Fibroblast of lung (primary cell): ENCODE measurements around the gene KCNMA1. TPM values are rescaled to one million over a fixed set of nuclear protein-coding genes. Genes with fewer than 3 reads are reported as not detected.
"Not testable (repeated sequence)": the region's sequence is repeated elsewhere in the genome, so short reads cannot be mapped to it uniquely, and the experiment has no call there.

Experiments used
- DNase-seq, 2 donors: peaks; one replicate each; pipeline versions ENCODE4 v3.0.0 to v3.0.0-alpha.2; 2010; ENCODE audit warnings: low read depth in 2 of 2
- H2AFZ ChIP-seq: 2 replicates; pipeline ENCODE4 v1.5.1; 2012; ENCODE audit warnings: low read length, control low read depth, inconsistent platforms
- H3K27ac ChIP-seq: 2 replicates; pipeline ENCODE4 v1.5.1; 2011; ENCODE audit warnings: low read length, control low read depth; ENCODE audit not compliant: insufficient read depth
- H3K27me3 ChIP-seq: 2 replicates; pipeline ENCODE4 v1.5.1; 2011; ENCODE audit warnings: mild to moderate bottlenecking, low read length; ENCODE audit not compliant: control insufficient read depth, insufficient read depth
- H3K36me3 ChIP-seq: 2 replicates; pipeline ENCODE4 v1.5.1; 2011; ENCODE audit warnings: low read length; ENCODE audit not compliant: control insufficient read depth, insufficient read depth
- H3K4me1 ChIP-seq: 2 replicates; pipeline ENCODE4 v1.5.1; 2011; ENCODE audit warnings: low read length; ENCODE audit not compliant: control insufficient read depth, insufficient read depth; ENCODE audit errors: extremely low read depth
- H3K4me2 ChIP-seq: 2 replicates; pipeline ENCODE4 v1.5.1; 2011; ENCODE audit warnings: low read length, control low read depth; ENCODE audit not compliant: insufficient read depth; ENCODE audit errors: extremely low read depth
- H3K4me3 ChIP-seq, 4 experiments: fragments of 200-600 bp in 1 of 4; sonication (generic) in 1 of 4; replicated peaks in 1 of 4; 2 replicates each; pipeline ENCODE4 v1.5.1; 2011 to 2016; ENCODE audit warnings: low read length in 4 of 4, low read depth in 3 of 4, mild to moderate bottlenecking in 3 of 4, control low read depth in 2 of 4, inconsistent platforms in 1 of 4, mixed read lengths in 1 of 4; ENCODE audit not compliant: insufficient read depth in 1 of 4; ENCODE audit errors: control extremely low read depth in 1 of 4
- H3K79me2 ChIP-seq: 2 replicates; pipeline ENCODE4 v1.5.1; 2012; ENCODE audit warnings: mild to moderate bottlenecking, low read length, inconsistent platforms; ENCODE audit not compliant: control insufficient read depth, insufficient read depth
- H3K9ac ChIP-seq: 2 replicates; pipeline ENCODE4 v1.5.1; 2011; ENCODE audit warnings: mild to moderate bottlenecking, low read length, control low read depth; ENCODE audit not compliant: insufficient read depth
- H3K9me3 ChIP-seq: 2 replicates; pipeline ENCODE4 v1.5.1; 2012; ENCODE audit warnings: low read depth, low read length; ENCODE audit not compliant: control insufficient read depth, insufficient read depth
- H4K20me1 ChIP-seq: 2 replicates; pipeline ENCODE4 v1.5.1; 2011; ENCODE audit warnings: low read length; ENCODE audit not compliant: control insufficient read depth, insufficient read depth; ENCODE audit errors: extremely low read depth
- EZH2 ChIP-seq: IDR thresholded peaks from 2 replicates; pipeline ENCODE4 v1.5.1; 2012; ENCODE audit warnings: low read length, control low read depth, mild to moderate bottlenecking; ENCODE audit errors: missing control alignments
- polyA plus RNA-seq, 2 donors: library from polyadenylated mRNA; depleted of rRNA in 1 of 2; stranded (reverse) in 1 of 2; unstranded in 1 of 2; fragments of >200 nt; gene quantifications; 2 replicates each; pipeline ENCODE4 v1.2.1, GENCODE V29; 2011 to 2012; ENCODE audit warnings: missing spikeins in 1 of 2
- total RNA-seq: library from RNA; depleted of rRNA; stranded (reverse); fragments of >200 nt; gene quantifications from 2 replicates; pipeline ENCODE4 v1.2.1, GENCODE V29; 2014
- TF ChIP-seq, protein P1 (sequence below), 2 donors: IDR thresholded peaks in 1 of 2; conservative IDR thresholded peaks in 1 of 2; 1 replicate in 1 of 2; 2 replicates in 1 of 2; pipeline ENCODE4 v1.5.1; 2011 to 2012; ENCODE audit warnings: low read length in 2 of 2, control low read depth in 1 of 2, inconsistent platforms in 1 of 2, low read depth in 1 of 2, mild to moderate bottlenecking in 1 of 2

The KCNMA1 gene
- total and polyA plus RNA-seq, 2 donors (not counting 1 experiment from before 2014, with no cell fraction given) = 31.0 to 138 TPM

- H3K4me2 ChIP-seq = no peak overlapping the region
- TF ChIP-seq, protein P1, sequence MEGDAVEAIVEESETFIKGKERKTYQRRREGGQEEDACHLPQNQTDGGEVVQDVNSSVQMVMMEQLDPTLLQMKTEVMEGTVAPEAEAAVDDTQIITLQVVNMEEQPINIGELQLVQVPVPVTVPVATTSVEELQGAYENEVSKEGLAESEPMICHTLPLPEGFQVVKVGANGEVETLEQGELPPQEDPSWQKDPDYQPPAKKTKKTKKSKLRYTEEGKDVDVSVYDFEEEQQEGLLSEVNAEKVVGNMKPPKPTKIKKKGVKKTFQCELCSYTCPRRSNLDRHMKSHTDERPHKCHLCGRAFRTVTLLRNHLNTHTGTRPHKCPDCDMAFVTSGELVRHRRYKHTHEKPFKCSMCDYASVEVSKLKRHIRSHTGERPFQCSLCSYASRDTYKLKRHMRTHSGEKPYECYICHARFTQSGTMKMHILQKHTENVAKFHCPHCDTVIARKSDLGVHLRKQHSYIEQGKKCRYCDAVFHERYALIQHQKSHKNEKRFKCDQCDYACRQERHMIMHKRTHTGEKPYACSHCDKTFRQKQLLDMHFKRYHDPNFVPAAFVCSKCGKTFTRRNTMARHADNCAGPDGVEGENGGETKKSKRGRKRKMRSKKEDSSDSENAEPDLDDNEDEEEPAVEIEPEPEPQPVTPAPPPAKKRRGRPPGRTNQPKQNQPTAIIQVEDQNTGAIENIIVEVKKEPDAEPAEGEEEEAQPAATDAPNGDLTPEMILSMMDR (conservative IDR thresholded peaks at IDR 0.05 in 1 of 2, IDR thresholded peaks at IDR 0.05 in 1 of 2; ENCODE audit: low read depth in 1 of 2, low read length in 2 of 2) = no peak
- no peak for TF ChIP-seq EZH2
- H4K20me1 ChIP-seq = no peaks in the 10 kb centered on the region
- H3K27ac ChIP-seq = no peak overlapping the region
- no peaks in the 10 kb centered on the region for H3K9me3 ChIP-seq
- no peaks in the 10 kb centered on the region for H3K36me3 ChIP-seq
- H3K4me1 ChIP-seq = peaks cover 9% of the 10 kb centered on the region
- DNase-seq = no peak
- H3K9ac ChIP-seq = no peak overlapping the region
- H2AFZ ChIP-seq = no peak overlapping the region
- H3K4me3 ChIP-seq = no peak overlapping the region
- H3K27me3 ChIP-seq = no peaks in the 10 kb centered on the region
- H3K79me2 ChIP-seq = peaks cover 4% of the 10 kb centered on the region
Observed at GRCh38 chr10:77520995-77521394, 116.6 kb downstream of the KCNMA1 start.

- Histone ChIP-seq H3K9ac (no peak overlapping the region), H3K79me2 (peaks cover 4% of the 10 kb centered on the region), H3K4me2 (no peak overlapping the region), H4K20me1 (no peaks in the 10 kb centered on the region), H3K4me1 (peaks cover 8% of the 10 kb centered on the region), H3K36me3 (no peaks in the 10 kb centered on the region), H2AFZ (no peak overlapping the region), H3K27me3 (no peaks in the 10 kb centered on the region), H3K9me3 (no peaks in the 10 kb centered on the region), H3K27ac (no peak overlapping the region), H3K4me3 (no peak overlapping the region)
- no peak for DNase-seq
- no peak for TF ChIP-seq EZH2
- TF ChIP-seq, protein P1 (conservative IDR thresholded peaks at IDR 0.05 in 1 of 2, IDR thresholded peaks at IDR 0.05 in 1 of 2; ENCODE audit: low read depth in 1 of 2, low read length in 2 of 2) = no peak
Observed at GRCh38 chr10:77520290-77520689, 117.3 kb downstream of the KCNMA1 start.

DNA sequence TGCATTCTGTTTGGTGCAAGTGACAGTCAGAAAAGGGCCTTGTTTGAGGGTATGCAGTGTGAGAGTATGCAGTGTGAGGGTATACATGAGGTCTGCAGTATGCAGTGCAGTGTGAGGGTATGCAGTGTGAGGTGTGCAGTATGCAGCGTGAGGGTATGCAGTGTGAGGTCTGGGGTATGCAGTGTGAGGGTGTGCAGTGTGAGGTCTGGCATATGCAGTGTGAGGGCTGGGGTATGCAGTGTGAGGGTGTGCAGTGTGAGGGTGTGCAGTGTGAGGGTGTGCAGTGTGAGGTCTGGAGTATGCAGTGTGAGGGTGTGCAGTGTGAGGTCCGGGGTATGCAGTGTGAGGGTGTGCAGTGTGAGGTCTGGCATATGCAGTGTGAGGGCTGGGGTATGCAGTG lies 117.8 kb downstream of the KCNMA1 start:
- not testable (repeated sequence) for H3K9ac ChIP-seq, H4K20me1 ChIP-seq, H2AFZ ChIP-seq, H3K4me1 ChIP-seq, H3K9me3 ChIP-seq, H3K36me3 ChIP-seq, H3K27ac ChIP-seq, H3K4me2 ChIP-seq, H3K79me2 ChIP-seq, DNase-seq, H3K4me3 ChIP-seq, H3K27me3 ChIP-seq

- Histone ChIP-seq H4K20me1 (no peaks in the 10 kb centered on the region), H3K9ac (no peak overlapping the region), H3K36me3 (no peaks in the 10 kb centered on the region), H3K79me2 (peaks cover 4% of the 10 kb centered on the region), H3K27ac (no peak overlapping the region), H3K27me3 (no peaks in the 10 kb centered on the region), H3K4me2 (no peak overlapping the region), H2AFZ (no peak overlapping the region), H3K4me3 (no peak overlapping the region), H3K4me1 (peaks cover 4% of the 10 kb centered on the region), H3K9me3 (no peaks in the 10 kb centered on the region)
- DNase-seq = no peak
- TF ChIP-seq EZH2 = no peak
- TF ChIP-seq, protein P1 (conservative IDR thresholded peaks at IDR 0.05 in 1 of 2, IDR thresholded peaks at IDR 0.05 in 1 of 2; ENCODE audit: low read depth in 1 of 2, low read length in 2 of 2) = no peak
Observed at GRCh38 chr10:77518910-77519274, 118.7 kb downstream of the KCNMA1 start.
